Suprapubic skin (tissue), 4 donors: ENCODE data around the gene SRPK3.

Source experiments
- EP300 ChIP-seq: sonication (generic); formaldehyde crosslinking; IDR thresholded peaks from one replicate; pipeline ENCODE4 v1.6.1; 2017; ENCODE audit warnings: antibody characterized with exemption
- POLR2A ChIP-seq, 2 donors: fragments of 450-650 bp; IDR thresholded peaks; one replicate each; pipeline ENCODE4 v1.6.1; 2017; ENCODE audit warnings: antibody characterized with exemption in 2 of 2, mild to moderate bottlenecking in 2 of 2, moderate library complexity in 2 of 2
- POLR2AphosphoS5 ChIP-seq, 3 donors: sonication (generic); formaldehyde crosslinking; IDR thresholded peaks; one replicate each; pipeline ENCODE4 v1.6.1; 2017; ENCODE audit warnings: antibody characterized with exemption in 3 of 3
- TF ChIP-seq, protein P1 (sequence below), 2 donors: fragments of 200-600 bp in 1 of 2; fragments of 450-650 bp in 1 of 2; sonication (generic) in 1 of 2; IDR thresholded peaks; one replicate each; pipeline ENCODE4 v1.5.1; 2016 to 2019; ENCODE audit warnings: antibody characterized with exemption in 2 of 2, mild to moderate bottlenecking in 1 of 2, moderate library complexity in 1 of 2

DNA sequence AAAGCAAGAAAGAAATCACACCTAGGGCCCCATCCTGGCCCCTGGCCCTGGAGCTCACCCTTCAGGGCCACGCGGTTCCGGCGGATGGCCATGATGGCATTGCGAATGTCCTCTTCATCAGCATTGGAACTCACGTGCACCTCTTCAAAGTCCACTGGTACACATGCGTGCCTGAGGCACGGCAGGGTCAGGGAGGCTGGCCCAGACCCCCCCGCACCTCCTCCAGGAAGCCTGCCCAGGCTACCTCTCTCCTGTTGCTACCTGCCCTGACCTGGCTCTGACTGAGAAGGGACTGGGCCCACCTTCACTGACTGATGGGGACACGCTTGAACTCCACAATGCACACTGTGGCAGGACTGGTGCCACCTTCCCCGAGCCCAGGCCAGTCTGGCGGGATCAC, 8.8 kb downstream of the SRPK3 start:
- TF ChIP-seq POLR2A (IDR thresholded peaks at IDR 0.05), result no peak
- TF ChIP-seq, protein P1, sequence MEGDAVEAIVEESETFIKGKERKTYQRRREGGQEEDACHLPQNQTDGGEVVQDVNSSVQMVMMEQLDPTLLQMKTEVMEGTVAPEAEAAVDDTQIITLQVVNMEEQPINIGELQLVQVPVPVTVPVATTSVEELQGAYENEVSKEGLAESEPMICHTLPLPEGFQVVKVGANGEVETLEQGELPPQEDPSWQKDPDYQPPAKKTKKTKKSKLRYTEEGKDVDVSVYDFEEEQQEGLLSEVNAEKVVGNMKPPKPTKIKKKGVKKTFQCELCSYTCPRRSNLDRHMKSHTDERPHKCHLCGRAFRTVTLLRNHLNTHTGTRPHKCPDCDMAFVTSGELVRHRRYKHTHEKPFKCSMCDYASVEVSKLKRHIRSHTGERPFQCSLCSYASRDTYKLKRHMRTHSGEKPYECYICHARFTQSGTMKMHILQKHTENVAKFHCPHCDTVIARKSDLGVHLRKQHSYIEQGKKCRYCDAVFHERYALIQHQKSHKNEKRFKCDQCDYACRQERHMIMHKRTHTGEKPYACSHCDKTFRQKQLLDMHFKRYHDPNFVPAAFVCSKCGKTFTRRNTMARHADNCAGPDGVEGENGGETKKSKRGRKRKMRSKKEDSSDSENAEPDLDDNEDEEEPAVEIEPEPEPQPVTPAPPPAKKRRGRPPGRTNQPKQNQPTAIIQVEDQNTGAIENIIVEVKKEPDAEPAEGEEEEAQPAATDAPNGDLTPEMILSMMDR (IDR thresholded peaks at IDR 0.05), result no peak
- TF ChIP-seq EP300, result no peak
- TF ChIP-seq POLR2AphosphoS5 (IDR thresholded peaks at IDR 0.05), result no peak
